Measurements from ENCODE around the gene RPP25.

GRCh38 chr15:75002398-75002797 is 45.8 kb upstream of the RPP25 start:
- TF ChIP-seq CTCF (conservative IDR thresholded peaks at IDR 0.05 in 1 of 2, IDR thresholded peaks at IDR 0.05 in 1 of 2; ENCODE audit: extremely low read depth in 1 of 2, insufficient read depth in 1 of 2, low read depth in 1 of 2, low read length in 2 of 2) (no peak), EZH2 (IDR thresholded peaks at IDR 0.05; ENCODE audit: borderline replicate concordance, low read length) (no peak)
